T-helper 1 cell (primary cell): ENCODE measurements around the gene PLCL2.
"Not testable (repeated sequence)": the region's sequence is repeated elsewhere in the genome, so short reads cannot be mapped to it uniquely, and the experiment has no call there.

Source experiments
- DNase-seq, 5 donors: peaks; one replicate each; pipeline ENCODE4 v3.0.0-alpha.2; 2012 to 2020

Gene PLCL2

DNA sequence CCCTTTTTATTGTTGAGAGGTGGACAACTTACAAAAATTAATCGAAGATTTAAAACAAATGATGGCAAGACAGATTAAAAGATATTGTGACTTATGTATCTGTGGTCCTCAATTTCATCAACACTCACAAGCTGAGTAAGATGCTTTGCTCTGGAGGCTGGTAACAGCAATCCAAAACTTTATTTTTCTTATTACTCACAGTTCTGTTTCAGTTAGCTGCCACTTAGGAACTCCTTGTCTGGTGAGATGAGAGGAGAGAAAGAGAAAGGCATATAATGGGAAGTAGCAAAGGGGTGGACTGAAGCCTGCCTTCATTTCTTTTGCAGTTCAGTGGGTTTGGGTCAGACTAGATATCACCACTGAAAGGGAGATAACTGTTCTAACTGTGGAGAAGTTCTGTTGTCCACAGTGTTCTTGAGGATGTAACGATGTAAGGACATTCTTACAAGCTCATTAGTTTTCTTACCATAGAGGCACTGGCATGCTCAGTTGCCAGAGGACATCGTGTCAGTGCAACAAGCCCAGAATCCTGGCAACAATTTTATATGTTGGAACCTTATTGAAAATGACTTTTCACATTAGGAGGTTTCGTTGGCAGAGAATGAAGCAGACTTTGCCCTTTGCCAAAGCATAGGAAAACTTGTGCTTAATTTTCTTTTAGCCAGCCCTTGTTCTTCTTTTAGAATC is 93.6 kb downstream of the PLCL2 start:
- no peak for DNase-seq

DNA sequence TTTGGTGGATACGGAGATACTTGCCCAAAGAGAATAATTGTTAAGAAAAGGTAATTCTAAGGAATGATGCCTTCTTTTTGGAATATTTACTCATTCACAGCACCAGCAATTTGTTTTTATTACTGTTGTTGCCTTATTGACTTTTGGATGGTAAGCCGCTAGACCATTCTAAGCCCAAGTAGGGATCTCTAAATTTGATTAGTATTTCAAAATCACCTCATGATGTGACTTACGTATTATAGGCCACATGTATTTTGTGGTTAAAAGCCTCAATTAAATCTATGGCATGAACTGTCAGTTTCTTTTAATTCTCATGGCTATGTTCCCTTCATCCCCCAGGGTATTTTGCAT is 94.1 kb downstream of the PLCL2 start:
- DNase-seq, result no peak

DNA sequence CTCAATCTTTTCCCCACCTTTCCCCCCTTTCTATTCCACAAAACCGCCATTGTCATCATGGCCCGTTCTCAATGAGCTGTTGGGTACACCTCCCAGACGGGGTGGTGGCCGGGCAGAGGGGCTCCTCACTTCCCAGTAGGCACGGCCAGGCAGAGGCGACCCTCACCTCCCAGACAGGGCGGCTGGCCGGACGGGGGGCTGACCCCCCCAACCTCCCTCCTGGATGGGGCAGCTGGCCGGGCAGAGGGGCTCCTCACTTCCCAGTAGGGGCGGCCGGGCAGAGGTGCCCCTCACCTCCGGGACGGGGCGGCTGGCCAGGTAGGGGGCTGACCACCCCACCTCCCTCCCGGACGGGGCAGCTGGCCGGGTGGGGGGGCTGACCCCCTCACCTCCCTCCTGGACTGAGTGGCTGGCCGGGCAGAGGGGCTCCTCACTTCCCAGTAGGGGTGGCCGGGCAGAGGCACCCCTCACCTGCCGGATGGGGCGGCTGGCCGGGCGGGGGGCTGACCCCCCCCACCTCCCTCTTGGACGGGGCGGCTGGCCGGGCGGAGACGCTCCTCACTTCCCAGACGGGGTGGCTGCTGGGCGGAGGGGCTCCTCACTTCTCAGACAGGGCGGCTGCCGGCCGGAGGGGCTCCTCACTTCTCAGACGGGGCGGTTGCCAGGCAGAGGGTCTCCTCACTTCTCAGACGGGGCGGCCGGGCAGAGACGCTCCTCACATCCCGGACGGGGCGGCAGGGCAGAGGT is 95.2 kb downstream of the PLCL2 start:
- not testable (repeated sequence) for DNase-seq

- not testable (repeated sequence) for DNase-seq
Observed at GRCh38 chr3:16980526-16980925, 95.8 kb downstream of the PLCL2 start.

DNA sequence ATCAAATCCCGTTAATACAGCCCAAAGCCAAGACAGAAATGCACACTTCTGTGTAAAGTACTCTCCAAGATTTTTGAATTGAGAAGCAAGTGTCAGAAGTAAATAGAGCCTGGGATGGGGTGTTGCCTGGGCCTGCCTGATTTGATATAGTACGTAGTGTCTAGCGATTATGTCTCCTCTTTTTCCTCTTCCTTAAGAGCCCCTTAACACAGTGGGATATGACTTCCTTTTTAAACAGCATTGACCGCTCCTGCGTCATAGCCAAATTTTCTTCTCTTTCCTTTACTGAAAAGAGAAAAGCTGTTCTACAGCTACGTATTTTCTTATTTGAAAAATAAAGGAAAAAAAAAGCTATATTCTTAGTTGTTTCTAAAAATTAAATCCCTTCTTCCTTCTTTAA is 97.7 kb downstream of the PLCL2 start:
- DNase-seq, result no peak

DNA sequence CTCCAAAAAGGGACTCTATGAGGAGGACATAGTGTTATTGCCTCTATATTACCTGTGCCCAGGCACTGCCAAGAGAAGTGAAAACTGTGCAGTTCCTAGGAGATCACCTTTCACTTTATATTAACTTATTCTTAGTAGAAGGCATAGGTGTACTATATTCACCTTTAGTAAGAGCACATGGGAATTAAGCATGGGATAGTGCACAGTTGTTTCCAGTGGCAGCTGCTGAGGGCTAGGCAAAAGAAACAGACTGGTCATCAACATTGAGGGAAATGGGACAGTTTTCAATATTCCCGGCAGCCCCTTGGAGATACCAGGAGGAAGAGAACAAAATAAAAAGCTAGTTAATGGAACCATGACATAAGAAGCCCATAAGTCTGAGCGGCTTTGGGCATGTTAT is 100.9 kb downstream of the PLCL2 start:
- DNase-seq, result no peak

DNA sequence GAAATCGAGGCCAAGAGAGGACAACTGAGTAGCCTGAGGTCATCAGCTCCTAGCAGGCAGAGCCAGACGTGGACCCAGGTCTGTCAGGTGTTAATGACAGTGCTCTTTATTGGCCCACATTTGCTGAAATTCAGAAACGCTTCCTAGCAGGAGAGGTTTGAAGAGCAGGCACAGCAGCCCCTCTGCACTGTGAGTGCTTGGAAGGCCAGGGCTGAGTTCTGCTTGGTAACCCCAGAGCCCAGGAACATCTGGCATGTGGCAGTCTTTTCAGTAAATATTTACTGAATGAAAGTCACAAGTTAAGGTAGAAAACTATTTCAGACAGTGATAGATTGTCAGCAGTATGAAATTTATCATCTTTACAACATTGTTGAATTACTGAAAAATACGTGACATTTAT is 102.4 kb downstream of the PLCL2 start:
- no peak for DNase-seq

- no peak for DNase-seq
Observed at GRCh38 chr3:16990163-16990562, 105.4 kb downstream of the PLCL2 start.

DNA sequence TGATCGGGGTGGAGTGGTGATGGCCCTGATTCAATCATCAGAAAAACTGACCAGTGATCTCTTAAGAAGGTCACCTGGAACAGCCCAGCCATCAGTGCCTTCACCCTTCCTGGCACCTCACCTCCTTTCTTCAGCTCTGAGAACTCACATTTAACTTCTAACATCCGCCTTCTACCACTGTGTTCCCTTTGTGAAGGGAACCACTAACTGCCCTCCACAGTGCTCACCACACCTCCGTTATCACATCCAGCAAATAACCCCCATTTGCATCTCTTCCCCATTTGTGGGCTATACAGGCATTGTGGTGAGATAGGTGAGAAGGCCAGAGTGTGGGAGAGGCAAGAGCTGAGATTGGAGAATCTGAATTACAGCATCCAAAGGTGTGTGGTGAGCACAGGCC is 107.4 kb downstream of the PLCL2 start:
- no peak for DNase-seq

DNA sequence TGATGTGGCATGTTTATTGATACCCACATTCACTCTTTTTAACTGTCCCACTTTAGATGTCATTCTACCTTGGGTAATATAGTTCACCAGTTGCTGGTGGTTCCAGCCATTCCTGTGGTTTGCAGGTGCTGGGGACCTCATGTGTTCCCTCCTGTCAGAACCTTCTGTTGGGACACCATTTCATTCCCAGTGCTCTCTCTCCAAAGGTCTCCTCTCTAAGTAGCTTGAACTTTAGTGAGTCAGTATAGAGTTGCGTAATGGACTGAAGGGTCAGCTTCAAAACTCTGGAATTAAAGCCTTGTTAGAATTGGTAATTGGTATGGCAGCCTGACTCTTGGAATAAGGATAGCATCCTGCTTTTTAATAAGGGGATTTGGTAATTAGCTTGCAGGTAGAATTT is 108.5 kb downstream of the PLCL2 start:
- no peak for DNase-seq

GRCh38 chr3:16994854-16995525 is 110.2 kb downstream of the PLCL2 start:
- no peak for DNase-seq

DNA sequence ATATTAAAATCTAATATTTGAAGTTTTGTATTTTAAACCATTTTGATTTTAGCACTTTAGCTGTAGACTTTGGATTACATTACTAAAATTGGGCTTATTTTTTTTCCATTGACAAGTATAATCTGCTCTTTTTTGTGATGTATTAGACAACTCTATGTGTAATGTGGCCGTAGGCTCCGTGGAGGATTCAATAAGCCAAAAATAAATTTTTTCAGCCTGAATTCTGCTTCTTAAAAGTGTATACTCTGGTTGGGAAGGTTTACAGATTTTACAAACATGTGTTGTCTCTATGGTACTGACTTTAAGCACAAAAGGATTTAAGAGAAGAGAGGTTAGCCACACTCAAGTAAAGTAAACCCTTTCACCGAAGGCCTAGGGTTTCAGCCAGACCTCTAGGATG is 110.8 kb downstream of the PLCL2 start:
- DNase-seq, result no peak

DNA sequence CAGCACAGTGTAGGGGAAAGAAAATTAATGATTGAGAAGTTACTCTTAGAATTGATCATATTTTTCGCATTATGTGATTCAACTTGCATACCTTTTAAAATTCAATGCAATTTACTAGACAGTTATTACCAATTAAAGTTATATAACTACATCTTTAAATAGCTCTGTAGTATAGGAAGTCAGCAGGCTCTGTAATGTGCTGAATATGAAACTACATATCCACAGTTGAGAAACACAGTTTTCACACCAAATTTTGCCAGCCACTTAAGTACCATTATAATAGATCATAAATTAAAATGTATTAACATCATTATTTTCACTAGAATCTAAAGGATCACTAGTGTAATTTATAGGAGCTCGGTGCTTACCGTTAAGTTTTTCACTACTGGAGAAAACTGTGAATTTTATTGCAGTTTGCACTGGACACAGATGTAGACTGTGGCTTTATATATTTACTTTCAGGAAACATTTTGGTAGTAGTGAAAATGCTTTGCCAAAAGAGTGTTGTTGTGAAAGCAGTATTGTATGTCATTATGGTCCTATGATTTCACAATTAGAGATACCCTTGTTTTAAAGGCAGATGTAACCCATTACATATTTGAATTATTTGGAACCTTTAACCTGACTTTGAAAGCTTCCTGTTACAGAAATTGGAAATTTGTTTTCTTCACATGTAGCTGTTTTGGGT is 113.6 kb downstream of the PLCL2 start:
- DNase-seq, result no peak

DNA sequence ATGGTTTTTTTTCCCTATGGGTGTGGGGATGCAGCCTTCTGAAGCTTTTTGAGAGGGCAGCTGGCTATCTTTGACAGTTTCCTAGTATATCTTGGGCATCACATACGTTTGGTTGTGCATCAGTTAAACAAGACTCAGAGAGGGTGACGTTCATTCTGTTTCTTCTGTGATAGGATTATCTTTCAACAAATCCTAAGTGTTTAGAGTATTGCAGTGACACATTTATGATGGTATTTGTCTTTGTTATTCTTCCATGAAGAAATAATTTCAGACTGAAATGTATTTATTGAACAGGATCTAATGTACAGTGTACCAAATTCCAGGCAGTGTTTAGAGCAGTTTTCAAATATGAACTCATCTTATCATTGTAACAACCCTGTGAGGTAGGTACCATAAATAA is 114.4 kb downstream of the PLCL2 start:
- no peak for DNase-seq

DNA sequence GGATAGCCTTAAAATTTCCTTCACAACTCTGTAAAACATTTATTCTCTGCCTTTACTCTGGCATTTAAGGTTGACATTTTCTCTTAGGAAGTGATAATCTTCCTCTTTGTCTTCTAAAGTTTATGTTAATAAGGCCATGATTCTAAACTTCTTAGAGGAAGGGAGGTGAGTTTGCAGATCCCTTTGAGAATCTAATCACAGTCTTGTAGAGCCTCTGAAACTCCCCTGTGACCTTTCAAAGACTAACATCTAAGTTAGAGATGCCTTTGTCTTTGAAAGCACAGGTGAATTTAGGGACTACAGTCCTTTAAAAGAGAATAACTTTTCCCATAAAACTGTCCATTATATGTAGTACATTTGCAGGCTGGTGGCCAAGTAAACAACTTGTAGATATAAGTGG is 115.1 kb downstream of the PLCL2 start:
- DNase-seq, result no peak

GRCh38 chr3:17003457-17003856 is 118.7 kb downstream of the PLCL2 start:
- DNase-seq, result no peak

DNA sequence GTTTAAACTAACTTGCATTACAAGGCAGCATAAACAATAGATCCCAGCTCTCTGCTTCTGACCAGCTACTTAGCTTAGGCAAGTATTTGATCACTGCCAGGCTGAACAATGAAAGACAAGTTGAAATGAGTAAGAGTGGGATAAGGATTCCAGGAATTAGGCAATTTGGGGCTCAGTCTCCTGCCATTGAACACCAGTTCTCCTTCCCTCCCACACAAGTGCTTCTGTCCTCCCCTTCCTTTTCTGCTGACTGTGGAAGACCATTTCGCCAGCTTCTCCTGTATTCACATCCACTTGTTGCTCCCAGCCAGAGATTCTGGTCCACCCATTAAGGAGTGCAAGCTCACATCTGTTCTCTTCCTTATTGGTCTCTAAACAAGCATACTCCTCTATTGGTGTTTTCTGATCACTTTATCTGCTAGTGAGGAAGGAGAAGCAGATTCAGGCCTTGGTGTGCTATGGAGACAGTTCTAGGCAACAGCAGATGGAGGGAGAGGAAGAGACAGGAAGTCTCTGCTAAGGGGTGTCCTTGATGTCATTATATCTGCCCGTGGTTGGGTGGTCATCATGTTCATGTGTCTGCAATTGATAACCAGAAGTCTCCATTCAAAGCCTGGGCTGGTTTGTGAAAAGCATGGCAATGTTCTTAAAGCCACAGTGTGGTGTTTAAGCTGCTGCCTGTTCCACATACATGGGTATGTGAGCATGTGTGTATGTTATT is 121.5 kb downstream of the PLCL2 start:
- DNase-seq, result no peak

GRCh38 chr3:17007284-17007683 is 122.5 kb downstream of the PLCL2 start:
- no peak for DNase-seq

GRCh38 chr3:17009826-17010225 is 125.1 kb downstream of the PLCL2 start:
- no peak for DNase-seq

GRCh38 chr3:17011728-17012338 is 127.1 kb downstream of the PLCL2 start:
- DNase-seq, result no peak

- no peak for DNase-seq
Observed at GRCh38 chr3:17013050-17013449, 128.3 kb downstream of the PLCL2 start.

DNA sequence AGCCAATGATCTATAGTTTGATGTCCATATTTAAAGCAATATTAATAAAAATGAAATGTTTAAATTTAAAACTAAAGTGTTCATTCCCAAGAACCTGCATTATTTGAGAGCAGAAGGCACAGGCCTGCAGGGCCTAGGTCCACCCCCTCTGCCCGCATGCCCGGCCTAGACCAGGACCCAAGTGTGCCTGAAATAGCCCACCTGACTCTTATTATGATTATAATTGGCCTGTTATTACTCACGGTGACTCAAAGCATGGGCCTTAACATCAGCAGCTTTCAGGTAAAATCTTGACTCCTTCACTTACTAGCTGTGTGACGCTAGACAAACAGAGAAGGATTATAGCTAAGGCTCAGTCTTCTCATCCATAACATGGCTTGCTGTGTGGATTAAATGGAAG is 128.8 kb downstream of the PLCL2 start:
- DNase-seq, result no peak
